ENCODE data around the gene ZBTB42. TPM values are rescaled to one million over a fixed set of nuclear protein-coding genes. Genes with fewer than 3 reads are reported as not detected.

Gene ZBTB42
- total and polyA plus RNA-seq, 2 of the 13 experiments (the other 11 are each of a cell fraction or from before 2014, with no cell fraction given): 2.8 to 4.2 TPM

- TF ChIP-seq ZNF83 (CRISPR knock-in tag; IDR thresholded peaks at IDR 0.05; ENCODE audit: borderline replicate concordance): no peak
- TF ChIP-seq CHD2 (IDR thresholded peaks at IDR 0.05; ENCODE audit: low read depth, low read length): no peak
- no peak for TF ChIP-seq RFX3 (CRISPR knock-in tag; IDR thresholded peaks at IDR 0.05)
- TF ChIP-seq ZBTB3 (CRISPR knock-in tag; IDR thresholded peaks at IDR 0.05; ENCODE audit: borderline replicate concordance, low read depth): no peak
- no peak for TF ChIP-seq GATAD2A (CRISPR knock-in tag; IDR thresholded peaks at IDR 0.05)
- TF ChIP-seq ZNF552 (CRISPR knock-in tag; IDR thresholded peaks at IDR 0.05; ENCODE audit: borderline replicate concordance): no peak
These were observed 42.1 kb downstream of the ZBTB42 start (continued) for GRCh38 chr14:104843006-104843405.

- Histone ChIP-seq H3K4me1 (ENCODE audit: insufficient read depth, low read length) (no peaks in the 10 kb centered on the region), H3K4me3 (replicated peaks in 1 of 3; ENCODE audit: insufficient read depth in 1 of 3, low read depth in 2 of 3, low read length in 3 of 3) (no peak overlapping the region), H2AFZ (ENCODE audit: low read length) (no peak overlapping the region), H3K27ac (ENCODE audit: extremely low read length, insufficient read depth, low read length) (no peak overlapping the region), H4K20me1 (ENCODE audit: insufficient read depth, low read length) (no peaks in the 10 kb centered on the region; the same call in 1 of the 2 replicates), H3K4me2 (ENCODE audit: low read depth, low read length) (no peak overlapping the region), H3K79me2 (ENCODE audit: insufficient read depth, low read length) (no peaks in the 10 kb centered on the region), H3K27me3 (ENCODE audit: control insufficient read depth in 1 of 2, insufficient read depth in 2 of 2, low read length in 2 of 2) (peaks cover 0 to 18% of the 10 kb centered on the region in 2 experiments; a peak in 4 of 5 replicates), H3K36me3 (replicated peaks in 1 of 2; ENCODE audit: control insufficient read depth in 1 of 2, insufficient read depth in 2 of 2, low read length in 2 of 2) (no peaks in the 10 kb centered on the region), H3K9ac (ENCODE audit: insufficient read depth, low read depth, low read length) (no peak overlapping the region), H3K9me3 (ENCODE audit: low read length) (no peaks in the 10 kb centered on the region)
- intact Hi-C loops (cut with micrococcal nuclease; ENCODE audit: unreplicated experiment) (no loop called here), in situ Hi-C loops (cut with HindIII; ENCODE audit: extremely low pct_ligation_motif_present, low pct_unique_long_range_greater_than_20kb) (no loop called here)
- no TSS peak for BruUV-seq (replicated peaks)
- POLR2A ChIA-PET: interaction anchor here (1.4 kb wide), 1 partner anchor 12 kb away, joined by 3 read pairs; no protein-coding TSS in a partner anchor
- ATAC-seq (no peak; the same call in 2 of the 3 replicates), FAIRE-seq (no peak), DNase-seq (ENCODE audit: low spot score) (no peak)
- TF ChIP-seq ZBTB25 (CRISPR knock-in tag; IDR thresholded peaks at IDR 0.05) (no peak), CHD2 (IDR thresholded peaks at IDR 0.05; ENCODE audit: low read depth, low read length) (no peak), ZNF44 (CRISPR knock-in tag; IDR thresholded peaks at IDR 0.05) (no peak), TFDP2 (CRISPR knock-in tag; IDR thresholded peaks at IDR 0.05) (no peak), ZNF460 (CRISPR knock-in tag; IDR thresholded peaks at IDR 0.05; ENCODE audit: borderline replicate concordance) (no peak)
- WGBS (ENCODE audit: low lambda C conversion rate): 72% methylated on average over 48 of the region's 69 CpGs
- CTCF ChIA-PET (ENCODE audit: low intra/inter-chr PET ratio, low total read pairs): no interaction called here
These were observed 42.8 kb downstream of the ZBTB42 start for GRCh38 chr14:104843442-104844305.

All from HepG2 (cell line).